GM18498 (cell line): ENCODE measurements around the gene DAND5.
"Not testable (repeated sequence)": the region's sequence is repeated elsewhere in the genome, so short reads cannot be mapped to it uniquely, and the experiment has no call there.

Experiments
- ATAC-seq: cut with Tn5 transposase; IDR thresholded peaks from one replicate; pipeline ENCODE4 v1.9.1; 2021; ENCODE audit warnings: mild to moderate bottlenecking, moderate library complexity; ENCODE audit not compliant: unreplicated experiment

DAND5 gene

GRCh38 chr19:12965017-12965811 lies 4.2 kb upstream of the DAND5 start:
- ATAC-seq = no peak

DNA sequence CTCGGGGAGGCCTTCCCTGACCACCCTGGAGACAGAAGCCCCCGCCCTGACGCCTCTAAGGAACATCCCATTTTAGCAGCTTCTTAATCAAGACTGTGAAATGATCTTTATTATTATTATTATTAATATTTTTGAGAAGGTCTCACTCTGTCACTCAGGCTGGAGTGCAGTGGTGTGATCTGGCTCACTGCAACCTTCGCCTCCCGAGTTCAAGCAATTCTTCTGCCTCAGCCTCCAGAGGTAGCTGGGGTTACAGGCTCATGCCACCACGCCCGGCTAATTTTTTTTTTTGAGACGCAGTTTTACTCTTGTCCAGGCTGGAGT lies 3.6 kb upstream of the DAND5 start:
- ATAC-seq = no peak

- ATAC-seq = no peak
Measured at GRCh38 chr19:12967907-12968306, 1.5 kb upstream of the DAND5 start.

GRCh38 chr19:12970070-12970820 lies 869 bp downstream of the DAND5 start:
- ATAC-seq = no peak

- no peak for ATAC-seq
Measured at GRCh38 chr19:12973236-12973635, 3.9 kb downstream of the DAND5 start.

DNA sequence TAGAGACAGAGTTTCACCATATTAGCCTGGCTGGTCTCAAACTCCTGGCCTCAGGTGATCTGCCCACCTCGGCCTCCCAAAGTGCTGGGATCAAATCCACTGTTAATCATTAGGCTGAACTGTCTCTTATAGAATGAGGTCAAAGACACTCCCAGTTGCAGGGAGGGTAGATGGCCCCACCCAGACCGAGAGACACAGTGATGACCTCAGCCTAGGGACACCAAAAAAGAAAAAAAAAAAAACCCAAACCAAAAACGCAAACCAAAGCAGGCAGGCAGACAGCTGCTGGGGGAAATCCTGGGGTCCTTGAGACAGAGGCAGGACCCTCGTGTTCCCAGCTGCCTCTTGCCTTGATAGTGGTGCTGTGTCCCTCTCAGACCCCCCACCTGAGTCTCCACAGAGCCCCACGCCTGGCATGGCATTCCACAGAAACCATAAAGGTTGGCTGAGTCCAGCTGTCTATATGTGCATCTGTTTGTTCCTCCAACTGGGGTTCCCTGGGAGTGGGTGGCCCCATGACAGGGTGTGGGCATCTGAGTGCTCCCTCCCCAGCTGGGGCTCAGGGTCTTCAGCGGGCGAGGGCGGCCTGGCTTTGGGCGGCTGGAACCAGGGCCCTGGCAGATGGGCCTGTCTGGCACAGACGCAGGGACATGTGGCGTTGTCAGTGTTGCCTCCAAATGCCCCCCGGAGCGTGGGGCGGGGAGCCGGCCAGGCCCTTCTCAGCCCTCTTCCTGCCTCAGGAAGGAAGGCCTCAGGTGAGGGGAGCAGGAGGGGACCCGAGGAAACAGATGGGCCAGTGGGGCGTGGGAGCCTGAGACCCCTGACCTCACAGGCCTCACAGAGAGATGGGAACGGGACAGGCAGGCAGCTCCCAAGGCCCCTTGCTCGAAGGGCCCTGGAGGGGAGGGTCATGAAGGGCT lies 5.2 kb downstream of the DAND5 start:
- ATAC-seq = no peak

DNA sequence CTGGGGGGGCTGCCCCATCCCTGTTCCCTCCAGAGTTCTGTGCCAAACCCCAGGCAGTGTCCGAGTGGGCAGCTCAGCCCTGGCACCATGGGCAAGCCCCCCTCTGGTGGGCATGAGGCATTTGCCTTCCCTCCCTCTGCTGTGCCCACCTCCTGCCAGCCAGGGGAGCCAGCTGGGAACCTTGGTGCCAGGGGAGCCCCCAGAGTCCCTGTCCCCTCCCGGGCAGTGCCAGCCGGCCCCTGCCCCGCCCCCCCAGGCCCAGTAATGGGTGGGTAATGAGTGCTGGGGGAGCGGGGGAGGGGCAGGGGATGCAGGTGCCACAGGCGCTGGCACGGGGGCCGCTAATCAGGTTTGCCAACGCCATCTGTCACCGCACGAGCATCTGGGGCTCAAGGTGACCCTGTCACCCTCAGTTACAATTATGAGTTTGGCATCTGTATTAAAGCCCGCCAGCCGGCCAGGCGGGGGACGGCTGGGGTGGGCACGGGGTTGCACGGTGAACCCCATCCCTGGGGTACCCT lies 5.9 kb downstream of the DAND5 start:
- no peak for ATAC-seq

- not testable (repeated sequence) for ATAC-seq
Measured at GRCh38 chr19:12976109-12976508, 6.7 kb downstream of the DAND5 start.

DNA sequence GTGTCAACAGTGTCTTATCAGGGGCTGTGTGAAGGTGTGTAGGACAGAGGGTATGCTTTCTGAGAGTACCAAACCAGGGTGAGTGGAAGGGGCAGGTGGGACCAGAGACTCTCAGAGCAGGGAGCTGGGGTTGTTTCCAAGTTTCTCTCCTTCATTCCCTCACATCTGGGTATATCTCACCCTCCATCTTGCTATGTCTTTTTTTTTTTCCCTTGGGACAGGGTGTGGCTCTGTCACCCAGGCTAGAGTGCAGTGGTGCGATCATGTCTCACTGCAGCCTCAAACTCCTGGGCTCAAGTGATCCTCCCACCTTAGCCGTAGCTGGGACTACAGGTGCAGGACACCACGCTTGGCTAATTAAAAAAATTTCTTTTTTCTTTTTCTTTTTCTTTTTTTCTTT lies 10.6 kb downstream of the DAND5 start:
- ATAC-seq = no peak

DNA sequence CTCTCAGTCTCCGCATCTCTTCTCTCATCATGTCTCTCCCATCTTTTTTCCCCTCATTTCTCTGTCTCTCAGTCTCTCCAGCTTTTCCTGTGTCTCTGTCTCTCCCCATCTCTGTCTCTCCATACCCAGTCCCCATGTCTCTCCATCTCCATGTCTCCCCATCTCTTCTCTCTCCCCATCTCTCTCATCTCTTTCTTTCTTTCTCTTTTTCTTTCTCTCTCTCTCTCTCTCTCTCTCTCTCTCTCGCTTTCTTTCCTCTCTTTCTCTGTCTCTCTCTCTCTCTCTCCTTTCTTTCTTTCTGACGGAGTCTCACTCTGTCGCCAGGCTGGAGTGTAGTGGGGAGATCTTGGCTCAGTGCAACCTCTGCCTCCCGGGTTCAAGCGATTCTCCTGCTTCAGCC lies 13.3 kb downstream of the DAND5 start:
- ATAC-seq = no peak

GRCh38 chr19:12983091-12983490 lies 13.7 kb downstream of the DAND5 start:
- no peak for ATAC-seq

DNA sequence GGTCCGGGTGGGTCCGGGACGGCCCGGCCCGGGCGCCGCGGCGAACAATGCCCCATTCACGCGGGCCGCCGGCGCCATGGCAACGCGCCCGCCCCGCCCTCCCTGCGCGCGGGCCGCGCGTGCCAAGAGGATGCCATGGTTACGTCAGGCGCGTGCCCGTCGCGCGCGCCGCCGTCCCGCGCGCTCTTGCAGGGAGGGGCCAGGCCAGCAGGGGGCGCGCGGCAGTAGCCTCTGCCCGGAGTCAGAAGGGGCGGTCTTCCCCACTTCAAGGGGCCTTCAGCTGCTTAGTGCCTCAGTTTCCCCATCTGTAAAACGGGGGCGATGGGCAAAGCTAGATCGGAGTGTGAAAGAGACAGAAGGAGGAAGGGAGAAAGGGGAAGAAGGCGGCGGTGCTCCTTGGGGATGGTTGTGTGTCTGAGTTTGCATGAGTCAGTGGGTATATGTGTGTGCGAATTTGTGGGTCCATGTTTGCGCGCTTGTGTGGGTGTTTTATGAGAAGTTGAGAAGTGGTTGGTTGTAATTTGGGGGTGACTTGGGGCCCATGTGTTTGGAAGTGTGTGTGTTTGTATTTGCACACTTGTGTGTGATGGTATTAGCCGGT lies 14.3 kb downstream of the DAND5 start:
- ATAC-seq = no peak

- ATAC-seq = no peak
Measured at GRCh38 chr19:12984143-12984627, 14.8 kb downstream of the DAND5 start.

DNA sequence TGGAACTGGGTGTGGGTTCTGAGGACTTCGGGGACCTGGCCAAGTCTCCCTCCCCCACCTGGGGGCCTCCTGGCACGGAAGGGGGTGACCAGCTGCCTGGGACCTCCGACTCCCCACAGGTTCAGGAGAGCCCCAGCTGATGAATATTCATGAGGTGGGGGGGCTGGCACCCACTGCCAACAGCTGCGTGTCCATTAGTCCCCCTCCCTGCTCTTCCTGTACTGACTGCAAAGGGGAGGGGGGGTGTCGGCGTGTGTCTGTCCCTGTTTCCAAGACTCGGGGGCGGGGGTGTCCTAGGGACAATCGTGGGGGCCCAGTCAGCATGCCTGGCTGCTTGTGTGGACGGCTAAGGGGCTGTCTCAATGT lies 15.3 kb downstream of the DAND5 start:
- ATAC-seq = no peak

DNA sequence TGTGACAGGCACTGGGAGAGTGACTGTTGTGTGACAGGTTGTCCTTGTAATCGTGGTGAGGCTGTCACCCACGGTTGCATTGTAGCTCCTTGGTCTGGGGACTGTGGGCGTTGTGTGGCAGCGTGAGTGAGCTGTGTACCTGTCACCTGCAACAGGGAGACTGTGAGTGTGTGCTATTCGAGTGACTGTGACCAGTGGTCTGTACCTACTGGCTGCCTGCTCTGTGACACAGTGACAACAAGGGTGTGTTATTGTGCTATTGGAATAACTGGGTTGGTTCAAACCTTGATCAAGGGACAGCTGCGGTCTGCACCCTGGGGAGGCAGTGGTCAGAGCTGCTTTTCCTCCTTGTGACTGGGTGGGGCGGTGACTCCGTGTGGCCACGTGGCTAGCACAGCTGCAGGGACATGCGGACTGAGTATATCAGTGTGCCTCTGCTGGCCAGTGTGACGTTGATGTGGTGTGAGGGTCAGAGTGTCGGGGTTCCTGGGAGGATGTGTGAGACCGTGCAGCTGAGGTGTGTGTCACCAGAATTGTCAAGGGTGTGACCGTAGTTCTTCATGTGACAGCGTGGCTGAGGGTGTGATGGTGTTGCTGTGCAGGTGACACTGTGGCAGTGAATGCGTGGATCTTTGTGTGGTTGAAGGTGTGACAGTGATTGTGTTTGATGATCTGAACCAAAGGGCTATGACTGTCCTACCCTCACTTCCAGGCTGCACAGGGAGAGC lies 15.8 kb downstream of the DAND5 start:
- ATAC-seq = no peak

DNA sequence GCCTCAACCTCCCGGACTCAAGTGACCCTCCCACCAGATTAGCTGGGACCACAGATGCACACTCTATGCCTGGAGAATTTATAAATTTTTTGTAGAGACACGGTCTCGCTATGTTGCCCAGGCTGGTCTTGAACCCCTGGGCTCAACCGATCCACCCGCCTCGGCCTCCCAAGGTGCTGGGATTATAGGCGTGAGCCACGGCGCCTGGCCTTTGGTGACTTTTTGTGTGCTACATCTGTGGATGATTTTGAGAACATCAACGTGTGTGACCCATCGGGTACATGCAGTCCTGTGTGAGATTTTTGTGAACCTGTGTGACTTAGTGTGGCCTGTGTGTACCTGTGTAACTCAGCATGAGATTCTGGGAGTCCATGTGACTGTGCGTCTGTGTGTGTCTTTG lies 17.4 kb downstream of the DAND5 start:
- ATAC-seq = no peak

DNA sequence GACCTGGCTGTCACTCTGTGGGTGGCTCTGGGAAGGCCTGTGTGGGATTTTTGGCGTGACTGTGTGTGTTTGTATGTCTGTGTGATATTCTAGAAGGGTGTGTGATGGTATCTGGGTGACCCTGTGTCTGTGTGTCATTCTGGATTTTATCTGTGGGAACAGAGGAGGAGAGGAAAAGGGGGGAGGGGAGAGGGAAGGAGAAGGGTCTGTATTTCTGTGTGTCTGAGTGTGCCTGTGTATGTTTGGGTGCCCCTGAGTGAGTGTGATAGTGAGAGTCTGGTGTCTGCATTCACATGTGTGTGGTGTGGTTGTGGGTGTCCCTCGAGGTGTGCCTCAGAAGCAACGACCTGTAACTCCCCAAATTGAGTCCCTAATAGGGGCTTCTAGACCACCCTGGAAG lies 17.8 kb downstream of the DAND5 start:
- ATAC-seq = no peak

DNA sequence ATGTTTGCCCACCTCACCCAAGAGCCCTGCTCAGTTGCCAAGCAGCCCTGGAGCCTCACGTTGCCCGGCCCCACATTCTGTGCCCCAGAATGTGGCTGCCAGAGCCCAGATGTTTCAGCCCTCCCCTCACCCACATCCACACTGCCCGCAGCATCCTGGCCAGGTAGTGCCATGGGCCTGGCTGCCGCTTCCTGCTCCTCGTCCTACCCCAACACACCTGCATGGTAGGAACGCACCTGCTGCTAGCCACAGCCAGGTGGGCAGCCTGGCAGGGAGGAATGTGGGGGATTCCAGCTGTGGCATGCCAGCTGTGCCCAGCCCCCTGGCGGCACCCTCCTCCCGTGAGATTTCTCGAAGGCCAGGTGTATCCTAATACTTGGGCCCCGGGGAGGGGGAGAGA lies 18.4 kb downstream of the DAND5 start:
- no peak for ATAC-seq

DNA sequence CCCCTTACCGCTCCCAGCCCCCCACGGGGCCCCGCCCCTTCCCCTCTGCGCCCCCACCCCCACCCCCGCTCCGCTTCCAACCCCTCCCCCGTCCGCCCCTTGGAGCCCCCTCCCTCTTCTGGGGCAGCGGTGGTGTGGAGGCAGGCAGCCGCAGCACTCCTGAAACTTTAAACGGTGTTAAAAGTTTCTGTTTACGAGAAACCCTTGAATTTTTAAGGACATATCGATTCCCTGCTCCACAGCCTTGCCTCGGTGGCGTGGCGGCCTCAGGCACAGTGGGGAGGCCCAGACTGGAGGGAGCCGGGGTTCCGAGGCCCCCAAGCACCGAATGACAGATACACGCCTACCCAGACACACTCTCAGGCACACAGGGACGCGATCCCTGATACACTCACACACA lies 21.1 kb downstream of the DAND5 start:
- ATAC-seq = no peak

- no peak for ATAC-seq
Measured at GRCh38 chr19:12990853-12991252, 21.5 kb downstream of the DAND5 start.
